SIG-M5 (cell line): ENCODE data around the gene PRKN.

Experiments
- DNase-seq: peaks from one replicate; lab custom pipeline; 2025; lab: John Stamatoyannopoulos, UW

PRKN gene

GRCh38 chr6:161445021-161445799, 1282.4 kb downstream of the PRKN start:
- no peak for DNase-seq

- DNase-seq: no peak
These were observed 1283.1 kb downstream of the PRKN start for GRCh38 chr6:161444464-161444863.

GRCh38 chr6:161443848-161444247, 1283.7 kb downstream of the PRKN start:
- DNase-seq: no peak

GRCh38 chr6:161442420-161442819, 1285.1 kb downstream of the PRKN start:
- no peak for DNase-seq

- no peak for DNase-seq
These were observed 1287.3 kb downstream of the PRKN start for GRCh38 chr6:161440299-161440698.

GRCh38 chr6:161439093-161439492, 1288.5 kb downstream of the PRKN start:
- no peak for DNase-seq

- DNase-seq: no peak
These were observed 1289.0 kb downstream of the PRKN start for GRCh38 chr6:161438430-161439030.

- no peak for DNase-seq
These were observed 1289.7 kb downstream of the PRKN start for GRCh38 chr6:161437851-161438250.

- no peak for DNase-seq
These were observed 1291.3 kb downstream of the PRKN start for GRCh38 chr6:161436106-161436876.

GRCh38 chr6:161435748-161436070, 1291.9 kb downstream of the PRKN start:
- no peak for DNase-seq

- DNase-seq: no peak
These were observed 1292.4 kb downstream of the PRKN start for GRCh38 chr6:161434921-161435747.

- no peak for DNase-seq
These were observed 1293.2 kb downstream of the PRKN start for GRCh38 chr6:161434350-161434749.

GRCh38 chr6:161432546-161432945, 1295.0 kb downstream of the PRKN start:
- DNase-seq: no peak

GRCh38 chr6:161429921-161430490, 1297.6 kb downstream of the PRKN start:
- DNase-seq: no peak

- DNase-seq: no peak
These were observed 1303.1 kb downstream of the PRKN start for GRCh38 chr6:161424421-161424820.

- no peak for DNase-seq
These were observed 1304.6 kb downstream of the PRKN start for GRCh38 chr6:161422710-161423680.

GRCh38 chr6:161418463-161418945, 1309.1 kb downstream of the PRKN start:
- no peak for DNase-seq

- DNase-seq: no peak
These were observed 1309.7 kb downstream of the PRKN start for GRCh38 chr6:161417717-161418462.

GRCh38 chr6:161415302-161415855, 1312.2 kb downstream of the PRKN start:
- DNase-seq: no peak
